HG03064 (cell line): Measurements from ENCODE around the gene SYMPK.

Experiments used
- ATAC-seq: cut with Tn5 transposase; IDR thresholded peaks from one replicate; pipeline ENCODE4 v1.9.1; 2021; ENCODE audit warnings: low read depth; ENCODE audit not compliant: unreplicated experiment

Gene SYMPK

GRCh38 chr19:45886427-45887199 lies 23.7 kb upstream of the SYMPK start:
- ATAC-seq = no peak

GRCh38 chr19:45885556-45886426 lies 22.8 kb upstream of the SYMPK start, which contains the start of gene IRF2BP1:
IRF2BP1 (minus strand) TSS chr19:45886141; CDS start chr19:45885774, 367 bp downstream.
- ATAC-seq = no peak

- ATAC-seq = no peak
These were observed 22.0 kb upstream of the SYMPK start for GRCh38 chr19:45884682-45885555.

GRCh38 chr19:45883881-45884681 lies 21.1 kb upstream of the SYMPK start:
- ATAC-seq = no peak

GRCh38 chr19:45883586-45883880 lies 20.6 kb upstream of the SYMPK start:
- no peak for ATAC-seq

GRCh38 chr19:45882652-45883585 lies 20.0 kb upstream of the SYMPK start:
- ATAC-seq = no peak

- ATAC-seq = no peak
These were observed 19.1 kb upstream of the SYMPK start for GRCh38 chr19:45881909-45882528.

GRCh38 chr19:45881082-45881908 lies 18.3 kb upstream of the SYMPK start:
- ATAC-seq = no peak

- ATAC-seq = no peak
These were observed 17.0 kb upstream of the SYMPK start for GRCh38 chr19:45879971-45880370.

GRCh38 chr19:45879055-45879454 lies 16.1 kb upstream of the SYMPK start:
- ATAC-seq = no peak

GRCh38 chr19:45878043-45878794 lies 15.3 kb upstream of the SYMPK start:
- no peak for ATAC-seq

- ATAC-seq = no peak
These were observed 13.7 kb upstream of the SYMPK start for GRCh38 chr19:45876411-45877197.

- ATAC-seq = no peak
These were observed 13.1 kb upstream of the SYMPK start for GRCh38 chr19:45876161-45876410.

GRCh38 chr19:45874620-45874966 lies 11.6 kb upstream of the SYMPK start:
- ATAC-seq = no peak

- ATAC-seq = no peak
These were observed 10.3 kb upstream of the SYMPK start for GRCh38 chr19:45873219-45873772.
